NT2/D1 (cell line): ENCODE measurements around the gene GPR18.

Experiments used
- YY1 ChIP-seq: IDR thresholded peaks from 2 replicates; pipeline ENCODE4 v1.6.1; 2011; ENCODE audit not compliant: insufficient read length, insufficient read depth
- ZNF274 ChIP-seq: IDR thresholded peaks from 2 replicates; pipeline ENCODE4 v1.6.1; 2011; ENCODE audit warnings: mild to moderate bottlenecking, low read depth, low read length

- TF ChIP-seq YY1: no peak
- no peak for TF ChIP-seq ZNF274
Measured at GRCh38 chr13:99246100-99246499, 12.1 kb downstream of the GPR18 start.
